H1 (cell line): ENCODE measurements around the gene SLC9A3. TPM values are rescaled to one million over a fixed set of nuclear protein-coding genes. Genes with fewer than 3 reads are reported as not detected.

Experiments
- CTCF ChIA-PET: fragments of 300-600 bp; sonication (Branson Sonifier 250); formaldehyde crosslinking; loops from one replicate; lab custom pipeline; 2021; ENCODE audit not compliant: partially characterized antibody; lab: Charles Lee
- POLR2A ChIA-PET: fragments of 300-600 bp; sonication (Branson Sonifier 250); formaldehyde crosslinking; loops from one replicate; lab custom pipeline; 2021; ENCODE audit warnings: inconsistent platforms; ENCODE audit not compliant: partially characterized antibody; lab: Charles Lee
- DNase-seq, 2 experiments: peaks; one replicate each; pipeline versions ENCODE4 v3.0.0 to v3.0.0-alpha.2; 2010 to 2022; ENCODE audit warnings: low spot score in 2 of 2, low read depth in 1 of 2, mixed read lengths in 1 of 2
- FAIRE-seq: peaks from 2 replicates; lab custom pipeline; 2011; peaks lifted over from hg19 to GRCh38; lab: Jason Lieb, UNC
- H2AFZ ChIP-seq: 2 replicates; pipeline ENCODE4 v1.8.1; 2012; ENCODE audit warnings: low read length, inconsistent platforms
- H2AK5ac ChIP-seq: 2 replicates; pipeline ENCODE4 v1.6.1; 2013; ENCODE audit warnings: low read depth, low read length
- H2BK120ac ChIP-seq: replicated peaks from 2 replicates; pipeline ENCODE3; 2013; ENCODE audit warnings: low read depth, low read length, inconsistent platforms
- H2BK12ac ChIP-seq: 2 replicates; pipeline ENCODE4 v1.6.1; 2013; ENCODE audit warnings: low read depth, low read length
- H2BK15ac ChIP-seq: 2 replicates; pipeline ENCODE4 v1.6.1; 2013; ENCODE audit warnings: low read length
- H2BK20ac ChIP-seq: 2 replicates; pipeline ENCODE4 v1.6.1; 2013; ENCODE audit warnings: low read length
- H2BK5ac ChIP-seq: 2 replicates; pipeline ENCODE4 v1.6.1; 2013; ENCODE audit warnings: low read depth, low read length
- H3K14ac ChIP-seq: 2 replicates; pipeline ENCODE4 v1.6.1; 2013; ENCODE audit warnings: inconsistent platforms; ENCODE audit not compliant: insufficient read length
- H3K18ac ChIP-seq: 2 replicates; pipeline ENCODE4 v1.6.1; 2013; ENCODE audit warnings: low read length; ENCODE audit errors: extremely low read depth
- H3K23ac ChIP-seq: 2 replicates; pipeline ENCODE4 v1.6.1; 2013; ENCODE audit warnings: inconsistent platforms; ENCODE audit not compliant: insufficient read length
- H3K23me2 ChIP-seq: 2 replicates; pipeline ENCODE4 v1.6.1; 2013; ENCODE audit warnings: low read depth, low read length
- H3K27ac ChIP-seq: 2 replicates; pipeline ENCODE4 v1.6.1; 2011; ENCODE audit warnings: low read depth, low read length, inconsistent platforms
- H3K27me3 ChIP-seq, 4 experiments: replicated peaks in 1 of 4; 1 replicate in 1 of 4; 2 replicates in 3 of 4; pipeline versions ENCODE4 v1.6.1 to v1.8.1; 2011 to 2013; ENCODE audit warnings: low read length in 3 of 4, mild to moderate bottlenecking in 3 of 4, inconsistent platforms in 2 of 4, mixed read lengths in 2 of 4, moderate library complexity in 1 of 4; ENCODE audit not compliant: control insufficient read depth in 3 of 4, insufficient read depth in 3 of 4; ENCODE audit errors: extremely low read depth in 1 of 4
- H3K36me3 ChIP-seq, 4 experiments: 2 replicates each; pipeline versions ENCODE4 v1.6.1 to v1.8.1; 2011 to 2013; ENCODE audit warnings: mild to moderate bottlenecking in 4 of 4, low read length in 3 of 4, moderate library complexity in 2 of 4, control low read depth in 1 of 4, inconsistent platforms in 1 of 4; ENCODE audit not compliant: insufficient read depth in 4 of 4, control insufficient read depth in 2 of 4
- H3K4ac ChIP-seq: replicated peaks from 2 replicates; pipeline ENCODE3; 2013; ENCODE audit warnings: low read length, low read depth, mixed read lengths, inconsistent platforms; ENCODE audit not compliant: insufficient read length
- H3K4me1 ChIP-seq, 4 experiments: replicated peaks in 1 of 4; 1 replicate in 1 of 4; 2 replicates in 3 of 4; pipeline versions ENCODE4 v1.6.1 to v1.8.1; 2011 to 2013; ENCODE audit warnings: low read length in 3 of 4, inconsistent platforms in 2 of 4, mixed read lengths in 1 of 4; ENCODE audit not compliant: insufficient read depth in 4 of 4, control insufficient read depth in 3 of 4
- H3K4me2 ChIP-seq, 2 experiments: 2 replicates each; pipeline versions ENCODE4 v1.6.1 to v1.8.1; 2011 to 2013; ENCODE audit warnings: low read depth in 2 of 2, low read length in 2 of 2, control low read depth in 1 of 2, inconsistent platforms in 1 of 2, mild to moderate bottlenecking in 1 of 2; ENCODE audit not compliant: insufficient read depth in 1 of 2
- H3K4me3 ChIP-seq, 4 experiments: fragments of 200-600, 300-600 bp in 1 of 4; sonication (generic), shearing (Covaris generic), sonication (Bioruptor Twin) in 1 of 4; 2 replicates each; pipeline versions ENCODE4 v1.5.1 to v1.8.1; 2011 to 2016; ENCODE audit warnings: low read length in 4 of 4, low read depth in 3 of 4, control low read depth in 2 of 4, inconsistent platforms in 2 of 4, mild to moderate bottlenecking in 2 of 4, mixed read lengths in 1 of 4, moderate library complexity in 1 of 4; ENCODE audit not compliant: insufficient read depth in 2 of 4; ENCODE audit errors: extremely low read depth in 1 of 4
- H3K56ac ChIP-seq: replicated peaks from 2 replicates; pipeline ENCODE3; 2013; ENCODE audit warnings: low read depth, mild to moderate bottlenecking, mixed read lengths, low read length, inconsistent platforms; ENCODE audit not compliant: insufficient read length
- H3K79me1 ChIP-seq: 2 replicates; pipeline ENCODE4 v1.6.1; 2013; ENCODE audit warnings: low read depth, low read length, control low read depth
- H3K79me2 ChIP-seq, 2 experiments: 2 replicates each; pipeline versions ENCODE4 v1.6.1 to v1.8.1; 2012 to 2013; ENCODE audit warnings: low read length in 2 of 2, mild to moderate bottlenecking in 2 of 2, inconsistent platforms in 1 of 2; ENCODE audit not compliant: insufficient read depth in 2 of 2, control insufficient read depth in 1 of 2
- H3K9ac ChIP-seq, 4 experiments: replicated peaks in 1 of 4; 1 replicate in 1 of 4; 2 replicates in 3 of 4; pipeline versions ENCODE4 v1.6.1 to v1.8.1; 2011 to 2013; ENCODE audit warnings: low read depth in 3 of 4, low read length in 3 of 4, control low read depth in 2 of 4, mild to moderate bottlenecking in 2 of 4, moderate library complexity in 2 of 4, inconsistent platforms in 1 of 4; ENCODE audit errors: extremely low read depth in 1 of 4
- H3K9me3 ChIP-seq, 2 experiments: 2 replicates each; pipeline versions ENCODE4 v1.6.1 to v1.8.1; 2012 to 2013; ENCODE audit warnings: mild to moderate bottlenecking in 2 of 2, moderate library complexity in 2 of 2, control low read depth in 1 of 2, inconsistent platforms in 1 of 2, low read depth in 1 of 2, low read length in 1 of 2, mixed read lengths in 1 of 2; ENCODE audit not compliant: insufficient read depth in 2 of 2
- H4K20me1 ChIP-seq, 2 experiments: replicated peaks in 1 of 2; 2 replicates each; pipeline versions ENCODE3 to v1.8.1; 2011 to 2013; ENCODE audit warnings: inconsistent platforms in 2 of 2, low read length in 2 of 2, mild to moderate bottlenecking in 1 of 2; ENCODE audit not compliant: insufficient read depth in 2 of 2, control insufficient read depth in 1 of 2
- H4K5ac ChIP-seq: 2 replicates; pipeline ENCODE4 v1.6.1; 2013; ENCODE audit warnings: low read length, low read depth, mixed read lengths, inconsistent platforms; ENCODE audit not compliant: insufficient read length
- H4K8ac ChIP-seq: 2 replicates; pipeline ENCODE4 v1.8.0; 2013; ENCODE audit warnings: mild to moderate bottlenecking, moderate library complexity, low read length, inconsistent platforms; ENCODE audit not compliant: insufficient read depth; ENCODE audit errors: extremely low read depth
- H4K91ac ChIP-seq: replicated peaks from 2 replicates; pipeline ENCODE3; 2013; ENCODE audit warnings: low read length, mixed read lengths, inconsistent platforms; ENCODE audit not compliant: insufficient read length
- ASH2L ChIP-seq: fragments of 200-600, 300-600 bp; sonication (generic); IDR thresholded peaks from one replicate; pipeline ENCODE4 v1.7.1; 2017; ENCODE audit warnings: low read length
- CBX5 ChIP-seq: fragments of 300-800, 300-1000 bp; sonication (generic); IDR thresholded peaks from 2 replicates; pipeline ENCODE4 v1.7.1; 2016; ENCODE audit warnings: antibody characterized with exemption, low read length, low read depth
- CREB1 ChIP-seq: IDR thresholded peaks from 2 replicates; pipeline ENCODE4 v1.6.1; 2012; ENCODE audit warnings: inconsistent platforms
- KDM4A ChIP-seq: IDR thresholded peaks from one replicate; pipeline ENCODE4 v1.7.1; 2012; ENCODE audit warnings: low read depth, mild to moderate bottlenecking, moderate library complexity, low read length, inconsistent platforms; ENCODE audit not compliant: severe bottlenecking
- MAFK ChIP-seq: IDR thresholded peaks from 2 replicates; pipeline ENCODE4 v1.6.1; 2012; ENCODE audit warnings: low read depth, mild to moderate bottlenecking, improper control_type of control experiment, low read length
- NRF1 ChIP-seq: IDR thresholded peaks from 2 replicates; pipeline ENCODE4 v1.6.1; 2011; ENCODE audit warnings: mild to moderate bottlenecking, low read depth, low read length, improper control_type of control experiment
- POLR2A ChIP-seq, 2 experiments: IDR thresholded peaks; 1 replicate in 1 of 2; 2 replicates in 1 of 2; pipeline ENCODE4 v1.6.1; 2011; ENCODE audit warnings: low read depth in 2 of 2, low read length in 2 of 2, mild to moderate bottlenecking in 2 of 2; ENCODE audit errors: control extremely low read depth in 1 of 2
- RFX5 ChIP-seq: IDR thresholded peaks from 2 replicates; pipeline ENCODE4 v1.6.1; 2011; ENCODE audit warnings: low read depth, low read length, improper control_type of control experiment, borderline replicate concordance
- TAF1 ChIP-seq: IDR thresholded peaks from 2 replicates; pipeline ENCODE4 v1.6.1; 2011; ENCODE audit warnings: mild to moderate bottlenecking, low read depth, low read length
- WGBS, 2 experiments: shearing (Covaris generic) in 1 of 2; methylation state at CpG; one replicate each; pipeline versions ENCODE4 v1.1.6 to v1.1.7; 2013 to 2015; ENCODE audit warnings: low lambda C conversion rate in 2 of 2, mixed read lengths in 2 of 2, inconsistent platforms in 1 of 2, low coverage in 1 of 2, missing lambda C conversion rate in 1 of 2; ENCODE audit not compliant: insufficient replicate concordance in 2 of 2, insufficient coverage in 1 of 2, insufficient read length in 1 of 2; ENCODE audit errors: extremely low coverage in 1 of 2, missing lambda C conversion rate in 1 of 2; 5-methylcytosine and 5-hydroxymethylcytosine counted together
- polyA plus RNA-seq, 7 experiments: library from polyadenylated mRNA; depleted of rRNA in 3 of 7; stranded (reverse) in 5 of 7; unstranded in 2 of 7; fragments of >200 nt in 5 of 7; fragments of 200-250 nt in 2 of 7; gene quantifications; 1 replicate in 5 of 7; 2 replicates in 1 of 7; 4 replicates in 1 of 7; pipeline versions ENCODE4 v1.2.1 to v1.2.3, GENCODE V29; 2011 to 2013; ENCODE audit warnings: missing spikeins in 2 of 7, mixed read lengths in 2 of 7
- total RNA-seq: library from RNA; stranded (reverse); fragmentation: NEBNext Ultra II Directional; extraction: Animal tissue kit (Norgen Biotek cat#: 25700); gene quantifications from 2 replicates; pipeline ENCODE4 v1.2.1, GENCODE V29; 2021
- TF ChIP-seq, protein P1 (sequence below): IDR thresholded peaks from 2 replicates; pipeline ENCODE4 v1.6.1; 2012; ENCODE audit warnings: low read length, inconsistent platforms

The SLC9A3 gene
- total and polyA plus RNA-seq, 2 of the 8 experiments (the other 6 are each of a cell fraction or from before 2014, with no cell fraction given) = 0.95 to 1.0 TPM

DNA sequence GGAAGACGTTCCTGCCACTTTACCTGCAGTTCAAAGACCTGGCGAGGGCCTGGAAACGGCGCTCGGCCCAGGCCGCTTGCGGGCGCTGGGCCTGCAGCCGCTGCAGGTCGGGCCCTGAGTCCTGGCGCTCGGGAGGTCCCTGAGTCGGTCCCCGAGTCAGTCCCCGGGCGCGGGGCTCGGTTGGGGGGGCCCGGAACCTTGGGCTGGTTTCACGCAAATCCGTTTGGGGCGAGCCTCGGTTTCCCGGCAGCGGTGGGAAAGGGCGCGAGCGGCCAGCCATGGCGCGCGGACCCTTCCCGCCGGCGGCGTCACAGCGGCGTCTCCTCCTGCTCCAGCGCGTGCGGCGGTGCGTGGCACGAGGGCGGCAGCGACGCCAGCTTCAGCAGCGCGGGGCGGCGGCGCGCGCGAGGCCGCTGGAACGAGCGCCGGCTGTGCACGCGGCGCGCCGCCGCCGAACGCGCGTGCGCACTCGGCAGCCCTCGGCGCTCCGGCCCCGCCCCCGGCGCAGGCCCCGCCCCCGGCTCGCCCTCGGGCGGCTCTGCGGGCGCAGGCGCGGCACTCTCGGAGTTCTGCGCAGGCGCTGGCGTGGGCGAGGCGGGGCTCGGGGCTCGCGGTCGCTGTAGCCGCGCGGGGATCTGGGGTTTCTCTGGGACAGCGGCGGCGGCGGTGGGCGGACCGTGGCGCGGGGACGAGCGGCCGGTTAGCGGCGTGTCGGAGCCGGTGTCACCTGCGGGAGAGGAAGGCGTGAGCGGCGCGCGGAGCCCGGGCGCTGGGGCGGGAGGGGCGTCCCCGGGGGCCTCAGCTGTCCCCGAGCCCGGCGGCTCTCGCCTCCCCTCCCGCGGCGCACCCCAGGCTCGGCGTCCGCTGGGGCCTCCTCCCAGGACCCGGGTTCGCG lies 51.3 kb downstream of the SLC9A3 start:
- Histone ChIP-seq H3K4me2 (peak overlapping the region; percentile 44 to 98), H2BK20ac (no peak overlapping the region), H3K23ac (no peak overlapping the region), H3K27me3 (peaks cover 13 to 35% (median 28%) of the 10 kb centered on the region in 4 experiments), H2BK12ac (no peak overlapping the region), H3K4me1 (peaks cover 0 to 11% (median 6%) of the 10 kb centered on the region in 4 experiments; a peak in 4 of 7 replicates), H3K18ac (peak overlapping the region; percentile 60), H4K5ac (peak overlapping the region; percentile 86), H2BK5ac (no peak overlapping the region), H2AFZ (no peak overlapping the region; the same call in 1 of the 2 replicates), H3K4me3 (peak overlapping the region; percentile 63 to 76 (median 64)), H4K8ac (peak overlapping the region; percentile 96), H3K56ac (peak overlapping the region; percentile 59), H3K9ac (peak overlapping the region in 3 of 4 experiments; percentile 51 to 86 (median 56); a peak in 4 of 7 replicates), H3K9me3 (no peaks in the 10 kb centered on the region), H3K27ac (no peak overlapping the region), H3K36me3 (0 out of 8 replicates have a peak, but pooled peaks cover 0 to 2% (median 0%) of the 10 kb centered on the region in 4 experiments), H2BK15ac (no peak overlapping the region), H3K79me2 (no peaks in the 10 kb centered on the region), H2BK120ac (no peak overlapping the region), H3K79me1 (no peaks in the 10 kb centered on the region; the same call in 1 of the 2 replicates), H3K14ac (no peak overlapping the region), H3K23me2 (peaks cover 15% of the 10 kb centered on the region; the same call in 1 of the 2 replicates), H3K4ac (no peak overlapping the region), H4K91ac (peak overlapping the region; percentile 54), H2AK5ac (no peak overlapping the region), H4K20me1 (peaks cover 4 to 23% of the 10 kb centered on the region in 2 experiments)
- CTCF ChIA-PET = interaction anchor here (0.7 to 1.4 kb wide), 4 partner anchors 27 to 42 kb away, joined by 3 to 7 read pairs (median 4); no protein-coding TSS in a partner anchor
- DNase-seq = peak in 1 of 2 experiments; percentile 90
- 1% methylated on average over 30 of the region's 137 CpGs; no CpG with 5 or more reads in 1 of the 2 experiments for WGBS, 2 experiments
- FAIRE-seq = no peak
- POLR2A ChIA-PET = interaction anchor here (1.1 to 2.0 kb wide), 8 partner anchors 12 to 56 kb away, joined by 3 to 6 read pairs (median 4); no protein-coding TSS in a partner anchor
- TF ChIP-seq KDM4A (peak; percentile 94), RFX5 (no peak), POLR2A (IDR thresholded peaks at IDR 0.05; ENCODE audit: control extremely low read depth in 1 of 2, low read depth in 2 of 2, low read length in 2 of 2) (peak in 1 of 2 experiments; percentile 66; a peak in 2 of 3 replicates), NRF1 (peak; percentile 73), ASH2L (peak; percentile 51), TAF1 (peak; percentile 56), MAFK (no peak), CREB1 (peak; percentile 62; the same call in 1 of the 2 replicates), CBX5 (no peak)
- TF ChIP-seq, protein P1, sequence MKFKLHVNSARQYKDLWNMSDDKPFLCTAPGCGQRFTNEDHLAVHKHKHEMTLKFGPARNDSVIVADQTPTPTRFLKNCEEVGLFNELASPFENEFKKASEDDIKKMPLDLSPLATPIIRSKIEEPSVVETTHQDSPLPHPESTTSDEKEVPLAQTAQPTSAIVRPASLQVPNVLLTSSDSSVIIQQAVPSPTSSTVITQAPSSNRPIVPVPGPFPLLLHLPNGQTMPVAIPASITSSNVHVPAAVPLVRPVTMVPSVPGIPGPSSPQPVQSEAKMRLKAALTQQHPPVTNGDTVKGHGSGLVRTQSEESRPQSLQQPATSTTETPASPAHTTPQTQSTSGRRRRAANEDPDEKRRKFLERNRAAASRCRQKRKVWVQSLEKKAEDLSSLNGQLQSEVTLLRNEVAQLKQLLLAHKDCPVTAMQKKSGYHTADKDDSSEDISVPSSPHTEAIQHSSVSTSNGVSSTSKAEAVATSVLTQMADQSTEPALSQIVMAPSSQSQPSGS = no peak
